ENCODE measurements around the gene SH2D3C.

The SH2D3C gene

GRCh38 chr9:127716412-127716811 is 62.1 kb downstream of the SH2D3C start:
- DNase-seq, result no peak

- DNase-seq, result peak; percentile 91 to 94
These were observed 62.8 kb downstream of the SH2D3C start, which contains the start of the genes PTRH1 and TTC16 for GRCh38 chr9:127715470-127716337. TSS of gene PTRH1 (minus strand) at chr9:127715663. CDS start at chr9:127715639, 24 bp downstream. TSS of gene TTC16 (plus strand) at chr9:127716079. CDS start at chr9:127716146, 67 bp downstream.

- no peak for DNase-seq
These were observed 63.5 kb downstream of the SH2D3C start for GRCh38 chr9:127714951-127715469.

DNA sequence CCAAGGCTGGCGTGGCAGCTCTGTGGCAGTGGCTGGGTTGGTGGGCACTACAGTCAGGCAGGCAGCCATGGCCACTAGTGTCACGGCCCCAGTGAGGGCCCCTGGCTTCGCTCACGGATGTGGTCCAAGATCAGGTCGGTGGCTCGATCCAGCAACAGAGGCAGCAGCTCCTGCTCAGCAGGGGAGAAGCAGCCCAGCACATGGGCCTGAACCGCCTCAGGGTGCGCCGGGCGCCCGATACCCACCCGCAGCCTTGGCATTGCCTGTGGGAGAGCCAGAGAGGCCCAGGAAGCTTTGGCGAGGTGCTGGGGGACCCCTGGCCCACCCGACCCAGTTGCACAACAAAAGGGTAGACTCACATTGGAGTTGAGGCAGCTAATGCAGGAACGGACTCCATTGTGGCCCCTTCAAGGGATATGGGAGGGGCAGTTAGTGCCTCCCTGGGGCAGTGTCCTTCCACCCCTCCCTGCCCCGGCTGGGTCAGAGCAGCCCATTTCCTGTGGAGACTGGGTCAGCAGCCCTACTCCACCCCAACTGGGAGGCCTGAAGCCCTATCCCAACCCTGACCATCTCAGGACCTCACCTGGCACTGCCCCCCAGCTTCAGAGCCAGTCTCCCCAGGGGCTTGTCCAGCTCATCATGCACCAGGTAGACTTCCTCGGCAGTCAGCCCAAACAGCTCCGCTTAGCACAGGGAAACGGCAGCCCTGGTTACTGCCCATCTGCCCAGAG is 64.3 kb downstream of the SH2D3C start:
- DNase-seq, result no peak

- no peak for DNase-seq
These were observed 65.6 kb downstream of the SH2D3C start for GRCh38 chr9:127712867-127713266.

DNA sequence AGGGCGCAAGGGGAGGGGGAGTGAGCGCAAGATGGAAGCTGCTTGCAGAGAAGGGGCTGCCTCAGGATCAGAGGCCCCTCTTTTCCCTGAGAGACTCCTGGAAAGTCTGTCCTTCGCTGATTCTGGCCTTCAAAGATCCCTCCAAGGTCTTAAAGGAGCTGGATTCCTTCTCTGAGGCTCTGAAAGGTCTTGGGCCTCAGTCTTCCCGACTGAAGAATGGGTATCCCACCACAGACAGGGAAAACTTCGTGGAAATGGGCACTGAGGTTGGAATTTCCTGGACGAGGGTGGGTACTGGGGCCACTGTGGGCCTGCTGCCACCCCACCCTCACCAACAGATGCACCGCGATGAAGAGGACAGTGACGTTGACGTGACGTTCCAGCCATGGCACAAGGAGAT is 66.1 kb downstream of the SH2D3C start:
- DNase-seq, result no peak

DNA sequence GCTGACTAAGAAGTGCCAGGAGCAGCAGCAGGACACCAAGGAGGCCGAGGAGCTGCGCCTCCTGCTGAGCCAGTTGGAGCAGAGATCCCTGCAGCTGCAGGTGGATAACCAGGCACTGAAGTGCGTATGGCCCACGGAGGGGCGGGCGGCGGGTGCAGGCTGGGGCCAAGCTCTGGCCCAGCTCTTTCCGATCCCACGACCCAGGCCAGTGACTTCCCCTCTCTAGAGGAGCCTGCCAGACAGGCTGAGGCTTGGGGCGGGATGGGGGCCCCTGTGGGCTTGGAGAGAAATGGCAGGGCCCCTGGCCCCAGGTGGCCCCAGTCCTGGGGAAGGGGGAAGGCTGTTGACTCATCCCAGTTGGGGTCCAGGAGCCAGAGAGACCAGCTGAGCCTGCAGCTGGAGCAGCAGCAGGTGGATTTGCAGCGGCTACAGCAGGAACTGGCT is 66.6 kb downstream of the SH2D3C start:
- peak; percentile 71 to 88 for DNase-seq

DNA sequence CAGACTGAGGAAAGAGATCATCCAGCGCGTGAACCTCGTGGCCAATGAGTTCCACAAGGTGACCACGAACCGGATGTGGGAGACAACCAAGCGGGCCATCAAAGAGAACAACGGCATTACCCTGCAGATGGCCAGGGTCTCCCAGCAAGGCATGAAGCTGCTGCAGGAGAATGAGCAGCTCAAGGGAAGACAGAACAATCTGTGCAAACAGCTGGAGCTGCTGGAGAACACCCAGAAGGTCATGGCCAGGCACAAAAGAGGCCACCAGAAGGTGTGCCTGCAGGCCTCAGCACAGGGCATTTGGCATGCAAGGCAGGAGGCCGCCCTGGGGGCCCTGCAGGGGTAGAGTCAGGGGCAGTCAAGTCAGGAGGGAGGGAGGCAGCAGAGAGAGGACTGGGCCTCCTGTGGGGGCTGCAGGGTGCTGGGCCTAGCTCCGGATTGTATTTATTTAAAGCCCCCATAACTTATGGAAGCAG is 67.2 kb downstream of the SH2D3C start:
- DNase-seq, result no peak

GRCh38 chr9:127710204-127710783 is 68.2 kb downstream of the SH2D3C start:
- DNase-seq, result no peak

- DNase-seq, result no peak
These were observed 69.4 kb downstream of the SH2D3C start for GRCh38 chr9:127708952-127709587.

- DNase-seq, result no peak
These were observed 70.7 kb downstream of the SH2D3C start for GRCh38 chr9:127707766-127708165.

DNA sequence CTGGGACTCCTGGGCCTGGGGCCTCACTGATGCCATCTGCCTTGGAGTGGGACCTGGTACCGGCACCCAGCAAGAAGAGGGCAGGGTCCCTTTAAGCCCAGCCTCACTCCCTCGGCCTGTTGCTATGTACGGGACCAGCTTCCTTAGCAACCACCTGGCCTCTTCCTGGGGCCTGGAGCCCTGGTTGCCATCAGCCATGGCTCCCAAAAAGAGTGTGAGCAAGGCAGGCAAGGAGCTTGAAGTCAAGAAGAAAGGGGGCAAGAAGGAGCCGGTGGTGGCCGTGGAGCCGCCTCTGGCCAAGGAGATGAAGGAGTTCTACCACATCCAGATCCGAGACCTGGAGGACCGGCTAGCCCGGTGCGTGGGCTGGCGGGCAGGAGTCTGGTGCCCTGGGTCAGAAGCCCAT is 71.6 kb downstream of the SH2D3C start, which contains the start of gene CFAP157:
Gene CFAP157, plus strand, starts transcription at position 153 of the 406 bp plus-strand sequence. Its CDS starts 44 bp downstream, at position 197.
- DNase-seq, result peak; percentile 14 to 46

DNA sequence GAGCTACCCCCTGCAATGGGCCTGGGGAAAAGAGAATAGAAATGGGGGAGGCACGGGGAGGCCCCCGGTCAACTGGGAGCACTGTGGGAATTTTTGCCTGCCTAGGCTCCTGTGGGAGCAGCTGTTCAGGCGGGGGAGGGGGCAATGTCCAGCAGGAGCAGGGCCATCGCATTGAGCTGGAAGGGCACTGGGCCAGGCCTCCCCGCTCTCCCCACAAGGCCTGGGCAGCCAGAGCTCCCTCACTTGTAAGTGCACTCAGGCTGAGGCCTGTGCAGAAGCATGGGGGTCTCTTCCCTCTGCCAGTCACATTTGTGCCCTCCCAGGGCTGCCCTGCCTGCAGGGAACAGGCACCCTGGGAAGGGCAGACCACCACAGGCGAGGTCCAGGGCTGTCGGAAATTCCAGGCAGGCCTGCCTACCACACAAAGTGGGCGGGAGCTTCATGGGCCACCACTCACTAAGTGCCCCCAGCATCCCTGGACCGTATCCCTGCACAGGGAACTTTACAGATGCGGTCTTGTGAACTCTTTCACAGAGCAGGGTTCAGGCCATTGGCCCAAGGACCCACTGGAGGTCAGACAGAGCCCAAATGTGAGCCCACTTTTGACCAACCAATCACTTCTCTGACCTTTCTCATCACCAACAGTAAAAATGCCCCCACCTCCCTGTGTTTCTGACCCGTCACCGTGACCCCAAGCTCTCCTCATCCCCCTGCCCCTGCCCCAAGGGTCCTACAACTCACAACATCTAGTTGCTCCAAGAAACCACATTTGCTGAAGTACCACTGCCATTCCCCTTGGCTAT is 72.7 kb downstream of the SH2D3C start:
- no peak for DNase-seq

- no peak for DNase-seq
These were observed 75.0 kb downstream of the SH2D3C start for GRCh38 chr9:127703289-127703946.

DNA sequence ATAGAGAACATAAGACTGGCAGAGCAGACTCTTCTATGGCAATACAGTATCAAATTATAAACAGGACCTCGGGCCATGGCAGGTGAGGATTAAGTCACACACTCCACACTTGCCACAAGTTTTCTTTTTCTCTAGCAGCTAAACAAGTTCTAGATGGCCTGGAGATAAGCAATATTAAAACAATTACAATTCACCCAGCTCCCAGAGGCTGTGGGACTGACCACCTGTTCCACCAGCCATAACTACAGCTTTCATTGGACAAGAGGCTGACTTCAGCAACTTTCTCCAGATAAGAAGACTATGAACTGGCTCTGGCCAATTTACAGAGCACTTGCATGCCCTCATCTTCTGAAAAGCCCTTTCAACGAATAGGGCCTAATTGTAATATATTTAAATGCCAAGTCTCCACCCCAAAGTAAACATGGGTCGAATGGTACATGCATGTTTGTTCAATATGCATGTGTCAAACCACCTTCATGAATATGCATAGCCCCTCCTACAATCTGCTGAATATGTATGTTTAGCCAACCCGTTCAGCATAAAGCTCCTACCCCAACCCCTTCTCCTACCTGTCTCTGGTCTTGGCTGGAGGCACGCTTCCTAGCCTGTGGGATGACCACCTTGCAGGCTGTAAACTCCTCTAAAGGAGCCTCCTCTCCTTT is 77.7 kb downstream of the SH2D3C start:
- no peak for DNase-seq

DNA sequence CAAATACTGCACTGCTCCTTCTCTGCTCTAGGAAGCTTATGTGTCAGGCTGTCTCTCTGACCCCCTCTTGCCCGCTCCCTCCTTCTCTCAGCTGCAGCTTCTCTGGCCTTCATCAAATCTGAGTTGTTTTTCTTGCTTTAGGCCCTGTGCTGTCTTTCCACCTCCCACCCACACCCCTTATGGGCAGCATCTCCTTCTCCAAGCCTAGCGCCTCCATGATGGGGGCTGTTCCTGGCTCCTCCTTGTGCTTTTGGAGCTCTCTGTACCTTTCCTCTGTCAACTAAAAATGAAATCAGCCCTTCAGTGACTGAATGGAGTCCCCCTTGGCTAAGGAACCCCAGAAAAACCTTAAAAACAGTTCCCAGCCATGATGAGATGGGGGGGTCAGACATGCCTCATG is 78.3 kb downstream of the SH2D3C start:
- DNase-seq, result no peak

GRCh38 chr9:127698985-127699670 is 79.3 kb downstream of the SH2D3C start:
- no peak for DNase-seq

DNA sequence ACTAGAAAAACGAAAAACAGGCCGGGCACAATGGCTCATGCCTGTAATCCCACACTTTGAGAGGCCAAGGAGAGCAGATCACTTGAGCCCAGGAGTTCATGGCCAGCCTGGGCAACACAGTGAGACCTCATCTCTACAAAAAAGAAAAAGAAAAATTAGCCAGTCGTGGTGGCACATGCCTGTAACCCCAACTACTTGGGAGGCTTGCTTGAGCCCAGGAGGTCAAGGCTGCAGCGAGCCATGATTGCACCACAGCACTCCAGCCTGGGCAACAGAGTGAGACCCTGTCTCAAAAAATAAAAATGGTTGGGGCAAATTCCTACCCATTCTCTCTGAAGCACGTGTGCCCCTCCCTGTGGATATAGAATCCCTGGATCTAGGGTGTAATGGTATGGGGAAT is 80.1 kb downstream of the SH2D3C start:
- DNase-seq, result no peak

DNA sequence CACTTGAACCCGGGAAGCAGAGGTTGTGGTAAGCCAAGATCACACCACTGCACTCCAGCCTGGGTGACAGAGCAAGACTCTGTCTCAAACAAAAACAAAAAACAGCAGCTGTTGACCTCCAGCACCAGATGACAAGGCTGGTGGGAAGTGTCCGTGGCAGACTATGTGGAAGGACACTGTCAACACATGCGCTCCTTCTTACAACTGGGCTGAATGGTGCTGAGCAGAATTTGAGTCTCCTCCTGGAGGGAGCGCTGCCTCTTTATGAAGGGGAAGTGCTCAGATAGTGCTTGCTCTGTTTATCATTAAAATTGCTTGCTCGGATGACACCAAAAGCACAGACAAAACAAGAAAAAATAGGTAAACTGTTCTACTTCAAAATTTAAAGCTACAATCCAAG is 80.9 kb downstream of the SH2D3C start:
- DNase-seq, result no peak

All from NCI-H2081 (cell line).